Stimulated activated CD4-positive, alpha-beta T cell treated with anti-CD3 and anti-CD28 coated beads, Interleukin-12 subunit alpha, Interleukin-12 subunit beta, amount 100 ng/mL, for 48 hours (primary cell): ENCODE results near the gene GPR101.
"Not testable (repeated sequence)": the region's sequence is repeated elsewhere in the genome, so short reads cannot be mapped to it uniquely, and the experiment has no call there.

ENCODE experiments used
- DNase-seq, 3 donors: peaks; one replicate each; pipeline ENCODE4 v3.0.0-alpha.2; 2020; ENCODE audit warnings: low read depth in 2 of 3, low spot score in 1 of 3

Gene GPR101

GRCh38 chrX:137028699-137029098, 5.1 kb downstream of the GPR101 start:
- no peak for DNase-seq

- DNase-seq, result no peak
Observed at GRCh38 chrX:137025930-137026329, 7.9 kb downstream of the GPR101 start.

GRCh38 chrX:137000236-137000635, 33.6 kb downstream of the GPR101 start:
- not testable (repeated sequence) for DNase-seq

- DNase-seq, result no peak
Observed at GRCh38 chrX:136999024-136999423, 34.8 kb downstream of the GPR101 start.
